Colon (tissue), 2 donors: ENCODE data around the gene GRID2.
"Not testable (repeated sequence)": the region's sequence is repeated elsewhere in the genome, so short reads cannot be mapped to it uniquely, and the experiment has no call there.

Source experiments
- FAIRE-seq: peaks from 2 replicates; lab custom pipeline; 2012; peaks lifted over from hg19 to GRCh38; lab: Jason Lieb, UNC
- donor health status: control.
- donor health status: control.

Gene GRID2

DNA sequence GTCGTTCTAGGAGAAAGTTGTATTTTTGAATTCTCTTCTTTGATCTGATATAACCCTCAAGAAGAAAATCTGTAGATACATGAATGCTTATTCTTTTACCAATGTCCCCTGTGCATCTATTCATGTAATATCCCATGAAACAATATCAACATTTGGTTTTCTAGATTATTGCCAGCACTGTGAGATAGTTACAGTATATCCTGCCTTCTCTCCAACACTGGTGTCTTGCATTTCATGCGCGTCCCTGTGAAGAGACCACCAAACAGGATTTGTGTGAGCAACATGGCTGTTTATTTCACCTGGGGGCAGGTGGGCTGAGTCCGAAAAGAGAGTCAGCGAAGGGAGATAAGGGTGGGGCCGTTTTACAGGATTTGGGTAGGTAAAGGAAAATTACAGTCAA, 135.0 kb downstream of the GRID2 start:
- not testable (repeated sequence) for FAIRE-seq

DNA sequence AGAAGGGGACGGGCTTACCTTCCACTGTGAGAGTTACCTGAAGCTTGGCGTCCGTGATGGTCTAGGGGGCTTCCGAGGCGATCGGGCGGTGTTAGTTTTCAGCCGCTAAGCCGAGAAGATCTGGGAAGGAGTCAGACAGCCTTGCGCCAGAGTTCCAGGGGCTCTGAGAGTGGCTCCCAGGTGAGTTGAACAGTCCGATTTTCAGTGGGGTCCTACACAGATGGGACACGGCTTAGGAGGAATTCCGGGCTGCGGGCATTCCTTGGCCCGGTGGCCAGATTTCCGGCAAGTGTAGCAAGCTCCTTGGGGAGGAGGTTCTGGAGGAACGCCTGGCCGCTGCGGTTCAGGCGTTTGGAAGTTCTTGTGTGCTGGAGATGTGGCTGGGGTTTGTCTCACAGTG, 138.4 kb downstream of the GRID2 start:
- FAIRE-seq = not testable (repeated sequence)

DNA sequence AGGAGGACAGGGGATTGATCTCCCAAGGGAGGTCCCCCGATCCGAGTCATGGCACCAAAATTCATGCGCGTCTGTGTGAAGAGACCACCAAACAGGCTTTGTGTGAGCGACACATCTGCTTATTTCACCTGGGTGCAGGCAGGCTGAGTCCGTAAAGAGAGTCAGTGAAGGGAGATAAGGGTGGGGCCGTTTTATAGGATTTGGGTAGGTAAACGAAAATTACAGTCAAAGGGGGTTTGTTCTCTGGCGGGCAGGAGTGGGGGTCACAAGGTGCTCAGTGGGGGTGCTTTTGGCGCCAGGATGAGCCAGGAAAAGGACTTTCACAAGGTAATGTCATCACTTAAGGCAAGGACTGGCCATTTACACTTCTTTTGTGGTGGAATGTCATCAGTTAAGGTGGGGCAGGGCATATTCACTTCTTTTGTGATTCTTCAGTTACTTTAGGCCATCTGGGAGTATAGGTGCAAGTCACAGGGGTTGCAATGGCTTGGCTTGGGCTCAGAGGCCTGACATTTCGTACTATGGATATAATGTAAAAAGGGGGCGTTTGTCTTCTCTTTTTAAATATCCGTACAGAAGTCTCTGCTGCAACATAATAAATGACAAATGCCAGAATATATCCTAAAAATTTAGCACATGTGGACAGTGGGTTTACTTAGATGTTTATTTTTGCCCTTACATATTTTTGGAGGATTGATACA, 140.5 kb downstream of the GRID2 start:
- not testable (repeated sequence) for FAIRE-seq

DNA sequence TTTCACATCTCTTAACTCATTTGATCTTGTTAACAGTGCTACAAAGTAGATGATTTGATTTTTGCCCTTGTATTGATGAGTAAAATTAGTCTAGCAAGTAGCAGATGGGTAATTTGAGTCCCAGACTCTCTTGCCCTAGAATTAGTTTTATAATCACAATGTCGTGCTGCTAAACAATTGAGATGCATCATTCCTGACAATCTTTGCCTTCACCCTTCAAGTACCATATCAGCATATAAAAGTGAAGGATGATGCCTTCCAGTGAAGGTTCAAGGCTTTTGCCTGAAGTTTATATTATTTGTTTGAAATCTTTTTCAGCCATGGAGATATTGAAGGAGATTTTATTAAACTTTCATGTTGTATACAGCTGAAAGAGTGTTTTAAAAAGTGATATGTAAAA, 141.4 kb downstream of the GRID2 start:
- no peak for FAIRE-seq

DNA sequence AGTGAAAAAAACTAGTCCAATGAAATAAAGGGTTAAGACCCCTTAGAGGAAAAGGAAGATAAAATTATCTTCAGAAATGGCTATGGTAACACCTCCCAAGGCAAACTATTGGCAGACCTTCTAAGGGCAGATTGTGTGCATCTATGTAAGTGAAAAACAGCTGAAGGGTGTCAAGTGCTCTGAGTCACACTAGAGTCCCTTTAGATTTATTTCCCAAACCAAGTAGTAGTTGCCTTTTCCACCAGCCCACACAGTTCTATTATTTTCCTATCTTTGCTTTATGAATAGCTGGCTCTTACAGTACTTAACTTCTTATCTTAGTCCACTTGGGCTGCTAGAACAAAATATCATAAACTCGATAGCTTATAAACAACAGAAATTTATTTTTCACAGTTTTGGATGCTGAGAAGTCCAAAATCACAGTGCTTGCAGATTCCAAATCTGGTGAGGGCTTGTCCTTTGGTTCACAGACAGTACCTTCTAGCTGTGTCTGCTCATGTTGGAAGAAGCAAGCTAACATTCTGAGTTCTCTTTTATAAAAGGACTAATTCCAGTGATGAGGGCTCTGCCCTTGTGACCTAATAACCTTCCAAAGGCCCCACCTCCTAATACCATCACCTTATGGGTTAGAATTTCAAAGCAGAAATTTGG, 143.6 kb downstream of the GRID2 start:
- no peak for FAIRE-seq

DNA sequence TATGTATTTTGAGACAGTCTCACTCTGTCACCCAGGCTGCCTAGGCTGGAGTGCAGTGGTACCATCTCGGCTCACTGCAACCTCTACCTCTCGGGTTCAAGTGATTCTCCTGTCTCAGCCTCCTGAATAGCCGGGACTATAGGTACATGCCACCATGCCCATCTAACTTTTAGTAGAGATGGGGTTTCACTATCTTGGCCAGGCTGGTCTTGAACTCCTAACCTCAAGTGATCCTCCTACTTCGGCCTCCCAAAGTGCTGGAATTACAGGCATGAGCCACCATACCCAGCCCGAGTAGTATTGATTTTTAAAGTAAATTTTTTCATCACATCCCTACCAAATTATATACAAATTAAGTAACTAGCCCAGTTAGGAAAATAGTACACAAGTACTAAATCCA, 144.4 kb downstream of the GRID2 start:
- FAIRE-seq = not testable (repeated sequence)

DNA sequence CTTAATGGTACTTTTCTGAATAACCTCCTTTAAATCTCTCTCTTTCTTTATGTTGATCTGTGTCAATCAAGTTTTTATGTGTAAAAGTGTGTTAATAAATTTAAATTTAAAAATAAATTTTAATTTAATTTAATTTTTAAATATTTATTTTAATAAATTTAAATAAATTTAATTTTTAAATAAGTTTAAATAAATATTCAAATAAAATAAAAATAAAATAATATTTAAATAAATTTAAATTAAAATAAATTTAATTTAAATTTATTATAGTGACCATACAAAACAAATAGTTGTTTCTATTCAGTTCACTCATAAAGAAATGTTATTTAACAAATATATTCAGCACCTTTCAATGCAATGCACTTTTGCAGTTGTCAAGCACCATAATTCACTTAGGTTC, 146.9 kb downstream of the GRID2 start:
- FAIRE-seq = peak; percentile 97

DNA sequence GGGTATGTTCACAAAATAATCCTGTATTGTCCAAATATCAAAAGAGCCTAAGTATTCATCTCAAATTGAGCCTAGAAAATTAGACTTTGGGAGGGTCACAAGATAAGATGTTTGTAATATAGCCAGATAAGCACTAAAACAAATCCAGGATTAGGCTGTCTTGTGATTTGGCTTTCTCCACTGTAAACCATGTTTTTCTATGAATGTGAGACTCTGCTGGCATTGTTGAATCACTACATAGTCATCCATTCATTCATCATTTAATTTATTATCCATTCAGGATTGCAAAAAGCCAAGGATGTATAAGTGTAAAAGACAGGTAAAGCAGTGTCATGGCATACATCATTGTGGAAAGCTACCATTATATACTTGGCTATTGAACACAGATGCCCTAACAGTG, 148.0 kb downstream of the GRID2 start:
- no peak for FAIRE-seq

DNA sequence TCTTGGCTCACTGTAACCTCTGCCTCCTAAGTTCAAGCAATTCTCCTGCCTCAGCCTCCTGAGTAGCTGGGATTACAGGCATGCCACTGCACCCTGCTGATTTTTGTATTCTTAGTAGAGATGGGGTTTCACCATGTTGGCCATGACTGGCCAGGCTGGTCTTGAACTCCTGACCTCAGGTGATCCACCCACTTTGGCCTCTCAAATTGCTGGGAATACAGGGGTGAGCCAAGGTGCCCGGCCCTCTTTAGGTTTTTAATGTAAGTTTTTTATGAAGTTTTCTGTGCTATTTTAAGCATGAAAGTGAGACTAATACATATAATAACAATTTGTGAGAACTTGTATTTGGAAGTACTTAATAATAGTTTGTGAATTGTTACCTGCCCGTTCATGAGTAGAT, 148.6 kb downstream of the GRID2 start:
- FAIRE-seq = not testable (repeated sequence)

DNA sequence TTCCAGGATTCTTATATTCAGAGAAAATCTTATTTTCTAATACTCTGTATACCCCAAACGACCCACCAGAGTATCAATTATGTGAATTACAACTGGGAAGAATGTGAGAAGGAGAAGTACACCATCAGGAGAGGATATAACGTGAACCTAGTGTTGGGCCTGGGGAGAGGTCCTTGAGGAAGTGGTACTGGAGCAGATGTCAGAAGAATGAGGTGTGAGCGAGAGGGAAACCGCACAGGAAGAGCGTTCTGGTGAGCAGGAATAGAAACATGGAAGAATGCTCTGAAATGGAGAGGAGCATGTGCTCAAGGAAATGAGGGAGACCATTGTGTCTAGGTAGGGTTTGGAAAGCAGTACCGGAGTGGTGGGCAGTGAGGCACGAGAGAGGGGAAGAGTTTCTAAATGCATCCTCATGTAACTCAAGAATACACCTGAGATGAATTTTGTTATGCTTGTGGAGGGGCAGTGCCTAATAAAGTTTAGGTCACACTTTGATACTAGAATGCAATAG, 151.6 kb downstream of the GRID2 start:
- FAIRE-seq = no peak

DNA sequence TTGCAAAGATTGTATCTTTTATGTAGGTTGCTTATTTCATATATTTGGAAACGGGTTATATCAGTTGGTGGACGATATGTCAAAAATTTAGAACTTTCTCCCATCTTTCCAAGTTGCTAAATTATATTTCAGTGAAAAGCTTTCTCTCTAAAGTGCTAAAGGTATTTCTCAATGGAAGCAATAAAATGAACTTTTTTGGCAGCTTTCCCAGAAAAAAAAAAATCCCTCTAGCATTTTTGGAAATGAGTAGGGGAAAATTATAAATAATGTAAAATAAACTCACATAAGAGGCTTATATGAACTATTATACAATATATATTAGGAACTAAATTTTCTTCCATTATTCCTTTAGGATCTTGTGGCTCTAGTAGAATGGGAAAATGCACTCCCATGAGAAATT, 152.2 kb downstream of the GRID2 start:
- FAIRE-seq = no peak

DNA sequence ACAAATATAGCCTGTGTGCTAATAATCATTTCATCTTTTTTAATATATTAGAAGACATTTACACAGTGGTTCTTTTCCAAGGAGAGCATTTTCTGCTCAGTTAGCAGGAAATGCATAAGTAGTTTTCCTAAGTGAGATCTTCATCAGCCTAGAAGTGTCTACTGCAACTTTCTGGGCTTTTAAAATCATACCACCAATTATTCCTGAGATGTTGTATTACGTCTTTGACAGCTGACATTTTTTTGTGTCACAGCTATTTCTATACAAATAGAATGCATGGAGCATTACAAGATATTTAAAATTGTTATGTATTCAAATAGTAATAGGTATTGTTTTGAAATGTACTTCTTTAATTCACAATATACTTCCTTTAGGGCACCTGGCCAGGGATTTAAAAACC, 158.0 kb downstream of the GRID2 start:
- no peak for FAIRE-seq

DNA sequence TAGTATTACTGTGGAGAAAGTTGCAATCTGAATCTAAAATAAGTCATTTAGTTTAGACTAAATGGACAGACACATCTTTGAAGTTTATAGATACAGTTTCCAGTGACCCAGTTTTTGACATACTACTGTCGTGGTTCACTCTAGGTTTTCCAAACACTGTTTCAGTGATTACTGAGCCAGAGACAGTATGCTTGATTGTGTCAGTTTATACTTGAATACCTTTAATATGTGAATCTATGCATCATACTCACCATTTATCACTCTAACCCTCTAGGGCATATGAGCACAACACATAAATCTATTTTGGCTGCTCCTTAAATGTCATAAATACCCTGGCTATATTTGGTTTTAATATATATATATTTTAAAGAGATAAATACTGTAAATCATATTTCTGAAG, 173.5 kb downstream of the GRID2 start:
- no peak for FAIRE-seq

DNA sequence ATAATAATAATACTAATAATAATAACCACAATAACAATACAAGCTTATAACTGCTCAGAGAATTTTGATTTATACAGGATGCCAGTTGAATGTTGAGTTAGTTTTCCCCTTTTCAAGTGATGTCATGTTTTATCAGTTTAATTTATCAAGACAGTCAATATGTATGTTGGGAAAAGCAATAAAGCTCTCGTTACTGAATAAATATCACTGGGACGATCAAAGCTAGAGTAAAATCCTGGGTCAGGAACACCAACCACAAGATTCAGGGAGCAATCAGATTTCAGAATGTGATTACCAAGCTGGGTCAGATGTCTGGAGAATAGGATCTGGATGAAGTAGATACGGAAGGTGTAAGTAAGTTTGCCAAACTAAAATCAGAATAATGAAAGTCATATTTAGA, 179.6 kb downstream of the GRID2 start:
- no peak for FAIRE-seq

DNA sequence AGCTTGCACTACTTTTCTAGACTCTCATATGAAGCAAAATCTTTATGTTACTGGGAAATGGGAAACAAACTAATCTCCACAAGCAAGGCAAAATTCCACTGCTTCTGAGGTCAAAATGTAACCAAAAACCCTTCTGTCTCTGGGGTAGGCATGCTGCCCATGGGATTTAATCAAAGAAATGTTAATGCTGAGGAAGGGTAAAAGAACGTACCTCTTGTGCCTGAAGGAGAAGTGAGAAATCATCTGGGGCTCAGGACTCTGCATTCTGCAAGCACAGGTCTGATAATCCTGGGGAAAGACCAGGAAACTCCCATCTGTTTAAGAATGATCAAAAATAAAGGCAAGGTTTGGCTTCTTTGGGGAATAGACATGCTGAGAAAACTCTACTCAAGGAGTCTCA, 184.7 kb downstream of the GRID2 start:
- FAIRE-seq = no peak

DNA sequence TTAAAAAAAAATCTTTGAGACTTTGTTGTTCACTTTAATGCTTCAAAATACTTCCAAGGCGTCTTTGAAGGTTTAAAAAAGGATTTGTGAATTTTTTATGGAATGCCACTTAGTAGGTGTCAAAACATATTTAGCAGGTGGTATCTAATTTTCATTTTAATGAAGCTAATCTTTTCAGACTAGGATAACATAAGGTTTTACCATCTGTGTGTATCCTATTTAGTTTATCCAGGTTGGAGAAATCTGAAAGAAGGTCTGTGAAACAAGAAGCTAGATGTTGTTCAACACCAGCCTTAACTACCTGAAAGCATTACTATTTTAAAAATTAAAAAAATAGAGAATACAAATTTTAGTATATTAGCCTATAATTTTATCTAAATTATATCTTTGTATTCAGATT, 193.4 kb downstream of the GRID2 start:
- FAIRE-seq = no peak

DNA sequence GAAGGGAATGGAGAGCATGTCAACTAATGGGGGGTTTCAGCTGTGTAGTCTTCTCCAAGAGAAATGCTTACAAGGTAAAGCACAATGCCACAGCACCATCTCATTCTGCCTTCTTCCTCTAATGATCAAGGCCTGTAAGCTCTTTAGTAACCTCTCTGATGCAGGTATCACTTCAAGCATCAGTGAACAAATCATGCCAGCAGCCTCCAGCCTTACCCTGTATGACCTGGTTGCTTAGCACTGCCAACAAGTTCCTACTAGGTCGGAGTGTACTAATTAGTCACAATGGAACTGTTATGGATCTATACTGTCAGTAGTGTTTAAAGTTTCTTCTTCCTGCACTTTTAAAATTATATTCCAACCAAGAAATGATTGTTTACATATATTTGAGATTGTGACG, 197.7 kb downstream of the GRID2 start:
- no peak for FAIRE-seq

DNA sequence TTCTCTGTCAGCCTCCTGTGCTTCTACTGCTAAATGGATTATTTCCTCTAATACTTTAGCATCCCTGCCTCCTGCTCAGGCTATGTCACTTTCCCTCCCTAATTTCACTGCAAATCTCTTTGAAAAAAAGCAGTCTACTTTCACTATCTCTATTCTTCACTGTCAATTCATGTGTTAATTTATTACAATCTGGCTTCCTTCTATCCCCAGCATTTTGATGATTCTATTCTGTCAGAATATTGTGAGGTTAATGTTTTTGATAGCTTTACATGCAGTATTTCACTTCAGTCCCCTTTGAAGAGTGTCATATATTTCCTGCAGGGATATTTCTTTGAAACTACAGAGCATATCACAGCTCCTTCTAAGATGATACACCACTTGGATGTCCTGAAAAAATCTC, 203.2 kb downstream of the GRID2 start:
- FAIRE-seq = no peak

DNA sequence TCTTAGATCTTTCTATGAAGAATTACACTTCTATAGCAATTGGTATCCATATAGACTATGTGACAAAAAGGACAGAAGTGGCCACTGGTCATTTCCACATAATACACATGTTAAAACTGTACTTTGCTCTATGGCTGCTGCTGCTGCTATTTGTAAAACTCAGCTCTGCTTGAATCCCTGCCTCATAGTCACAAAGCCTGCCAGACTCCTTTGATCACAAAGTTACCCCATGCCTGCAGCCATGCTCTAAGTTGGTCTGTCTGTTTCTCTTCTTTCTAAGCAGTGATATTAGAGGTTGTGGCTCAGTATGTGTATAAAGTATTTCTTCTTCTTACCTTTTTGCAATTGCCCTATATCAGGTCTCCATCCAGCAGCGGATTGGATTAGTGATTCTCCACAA, 210.9 kb downstream of the GRID2 start:
- no peak for FAIRE-seq

DNA sequence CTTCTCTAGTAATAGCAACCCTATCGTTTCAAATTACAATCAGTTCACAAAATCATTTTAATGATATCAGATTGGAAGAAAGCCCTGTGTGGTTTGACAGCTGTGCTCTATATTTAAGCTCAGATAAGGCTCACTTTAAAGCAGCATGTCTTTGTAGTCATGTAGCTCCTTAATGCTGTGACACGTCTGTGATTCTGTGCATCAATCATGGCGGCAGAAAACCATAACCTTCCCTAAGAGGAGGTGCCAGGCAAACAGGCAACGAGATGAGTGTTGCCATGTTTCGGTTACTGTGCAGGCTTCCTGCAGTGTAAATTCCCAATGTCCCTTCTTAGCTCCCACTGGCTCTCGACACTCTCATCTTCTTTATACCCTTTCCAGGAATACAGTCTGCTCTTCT, 212.7 kb downstream of the GRID2 start:
- no peak for FAIRE-seq

DNA sequence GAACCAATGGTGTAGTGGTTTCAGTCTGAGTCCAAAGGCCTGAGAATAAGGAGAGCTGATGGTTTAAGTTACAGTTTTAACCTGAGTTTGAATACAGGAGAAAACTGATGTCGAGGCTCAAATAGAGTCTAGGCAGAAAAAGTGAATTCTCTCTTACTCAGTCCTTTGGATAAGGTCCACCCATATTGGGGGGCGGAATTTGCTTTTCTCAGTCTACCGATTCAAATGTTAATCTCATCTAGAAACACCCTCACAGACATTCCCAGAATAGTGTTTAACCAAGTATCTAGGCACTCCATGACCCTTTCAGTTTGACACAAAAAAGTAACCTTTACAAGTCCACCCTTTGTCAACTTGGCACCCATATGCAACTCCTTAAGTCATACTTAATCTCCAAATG, 216.0 kb downstream of the GRID2 start:
- FAIRE-seq = no peak

DNA sequence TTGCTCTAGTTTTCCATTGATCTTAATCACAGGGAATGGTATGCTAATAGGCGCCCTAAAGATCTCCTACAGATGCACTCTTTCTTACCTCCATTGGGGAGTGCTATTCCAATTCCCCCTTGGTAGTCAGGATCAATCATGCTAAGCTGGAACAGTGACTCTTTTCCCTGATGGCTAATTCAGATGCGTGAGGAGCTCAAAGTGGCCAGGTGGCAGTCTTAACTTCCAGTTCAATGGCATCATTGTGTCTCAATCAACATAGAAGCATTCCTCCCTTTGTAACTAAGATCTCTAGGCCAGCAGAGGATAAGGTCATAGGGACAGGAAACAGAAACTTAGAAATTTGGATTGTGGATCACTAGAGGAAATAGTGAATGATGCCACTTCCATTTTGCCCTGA, 216.8 kb downstream of the GRID2 start:
- FAIRE-seq = no peak

DNA sequence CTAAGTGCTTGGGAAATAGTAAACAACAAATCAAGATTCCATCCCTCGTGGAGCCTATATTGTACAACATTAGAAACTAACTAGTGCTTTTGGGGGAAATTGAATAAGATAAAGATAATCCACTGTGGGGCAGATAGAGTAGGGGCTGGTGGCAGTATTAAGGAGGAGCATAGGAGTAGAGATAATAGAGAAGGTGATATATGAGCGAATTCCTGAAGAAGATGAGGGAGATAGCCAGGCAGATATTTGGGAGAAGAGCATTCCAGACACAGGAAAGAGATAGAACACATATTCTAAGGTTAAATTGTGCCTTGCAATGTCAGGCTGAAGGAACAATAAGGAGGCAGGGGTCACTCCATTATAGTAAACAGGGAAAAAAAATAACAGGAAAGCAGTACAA, 218.2 kb downstream of the GRID2 start:
- FAIRE-seq = no peak

DNA sequence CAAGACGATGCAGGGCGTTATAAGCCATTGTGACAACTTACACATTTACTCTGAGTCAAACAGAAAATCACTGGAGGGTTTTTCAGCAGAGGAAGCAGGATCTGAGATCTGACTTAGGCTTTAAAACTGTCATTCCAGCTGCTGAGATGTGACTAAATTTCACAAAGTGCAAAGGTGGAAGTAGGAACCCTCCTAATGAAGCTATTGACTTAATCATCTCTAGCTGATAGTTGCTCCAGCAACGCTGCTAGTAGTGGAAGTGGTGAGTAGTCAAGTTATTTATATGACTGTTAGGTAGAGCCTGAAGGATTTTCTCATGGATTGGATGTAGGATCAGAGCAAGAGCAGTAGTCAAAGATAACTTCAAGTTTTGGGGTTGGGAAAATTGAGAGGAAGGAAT, 218.6 kb downstream of the GRID2 start:
- no peak for FAIRE-seq
